CD4-positive, alpha-beta memory T cell (primary cell): ENCODE measurements around the gene CCL17. TPM values are rescaled to one million over a fixed set of nuclear protein-coding genes. Genes with fewer than 3 reads are reported as not detected.

Experiments used
- CTCF ChIA-PET: fragments of 350-600 bp; sonication (Branson Sonifier 250); formaldehyde crosslinking; loops from one replicate; lab custom pipeline; 2021; ENCODE audit warnings: inconsistent platforms; ENCODE audit not compliant: partially characterized antibody; lab: Charles Lee
- POLR2A ChIA-PET: fragments of 350-600 bp; sonication (Branson Sonifier 250); formaldehyde crosslinking; loops from one replicate; lab custom pipeline; 2021; ENCODE audit not compliant: partially characterized antibody; lab: Charles Lee
- DNase-seq, 5 donors: peaks; one replicate each; pipeline versions ENCODE4 v3.0.0 to v3.0.0-alpha.2; 2020 to 2022; ENCODE audit warnings: mixed read lengths in 1 of 5
- H3K27ac ChIP-seq: one replicate; pipeline ENCODE4 v1.7.0; 2013; ENCODE audit warnings: low read depth, low read length
- H3K27me3 ChIP-seq: 2 replicates; pipeline ENCODE4 v1.7.0; 2013; ENCODE audit warnings: mild to moderate bottlenecking, low read length, moderate library complexity; ENCODE audit not compliant: insufficient read depth
- H3K36me3 ChIP-seq: 2 replicates; pipeline ENCODE4 v1.7.0; 2013; ENCODE audit warnings: mild to moderate bottlenecking, low read length, moderate library complexity; ENCODE audit not compliant: insufficient read depth
- H3K4me1 ChIP-seq: 2 replicates; pipeline ENCODE4 v1.7.0; 2013; ENCODE audit warnings: mild to moderate bottlenecking, low read length, moderate library complexity; ENCODE audit not compliant: insufficient read depth
- H3K4me3 ChIP-seq, 2 donors: one replicate each; pipeline ENCODE4 v1.7.0; 2013; ENCODE audit warnings: low read length in 2 of 2, mild to moderate bottlenecking in 1 of 2
- H3K9me3 ChIP-seq, 2 donors: one replicate each; pipeline ENCODE4 v1.7.0; 2013; ENCODE audit warnings: low read length in 2 of 2, control low read depth in 1 of 2; ENCODE audit not compliant: control insufficient read depth in 1 of 2
- H3K27ac Mint-ChIP-seq, 7 donors: one replicate each; pipeline ENCODE4 v1.8.0; 2020 to 2021; ENCODE audit warnings: mixed read lengths in 7 of 7, mild to moderate bottlenecking in 6 of 7, inconsistent platforms in 3 of 7, moderate library complexity in 3 of 7
- H3K27me3 Mint-ChIP-seq, 2 donors: one replicate each; pipeline ENCODE4 v1.8.0; 2020 to 2021; ENCODE audit warnings: mixed read lengths in 2 of 2
- H3K36me3 Mint-ChIP-seq, 2 donors: one replicate each; pipeline ENCODE4 v1.8.0; 2020 to 2021; ENCODE audit warnings: mixed read lengths in 2 of 2, inconsistent platforms in 1 of 2, mild to moderate bottlenecking in 1 of 2
- H3K4me1 Mint-ChIP-seq, 4 donors: one replicate each; pipeline ENCODE4 v1.8.0; 2020 to 2021; ENCODE audit warnings: mixed read lengths in 4 of 4, mild to moderate bottlenecking in 1 of 4
- H3K4me3 Mint-ChIP-seq, 8 donors: one replicate each; pipeline ENCODE4 v1.8.0; 2020 to 2021; ENCODE audit warnings: mixed read lengths in 8 of 8, mild to moderate bottlenecking in 7 of 8, moderate library complexity in 6 of 8, inconsistent platforms in 3 of 8
- H3K9me3 Mint-ChIP-seq, 8 donors: one replicate each; pipeline ENCODE4 v1.8.0; 2020 to 2021; ENCODE audit warnings: mixed read lengths in 8 of 8, mild to moderate bottlenecking in 5 of 8, inconsistent platforms in 3 of 8, moderate library complexity in 1 of 8
- intact Hi-C: fragments of 100-400 bp; cut with micrococcal nuclease; formaldehyde crosslinking; loops from one replicate; pipeline ENCODE4 v1.15.1; 2023
- polyA plus RNA-seq, 2 donors: library from polyadenylated mRNA; unstranded; fragments of 300-500 nt; fragmentation: Illumina TruSeq; gene quantifications; one replicate each; pipeline ENCODE4 v1.2.3, GENCODE V29; 2021
- total RNA-seq, 2 experiments: library from RNA; stranded (reverse); gene quantifications; one replicate each; pipeline ENCODE4 v1.2.3, GENCODE V29; 2021

Gene CCL17
- total and polyA plus RNA-seq, 4 experiments from 2014 or later, result not detected

DNA sequence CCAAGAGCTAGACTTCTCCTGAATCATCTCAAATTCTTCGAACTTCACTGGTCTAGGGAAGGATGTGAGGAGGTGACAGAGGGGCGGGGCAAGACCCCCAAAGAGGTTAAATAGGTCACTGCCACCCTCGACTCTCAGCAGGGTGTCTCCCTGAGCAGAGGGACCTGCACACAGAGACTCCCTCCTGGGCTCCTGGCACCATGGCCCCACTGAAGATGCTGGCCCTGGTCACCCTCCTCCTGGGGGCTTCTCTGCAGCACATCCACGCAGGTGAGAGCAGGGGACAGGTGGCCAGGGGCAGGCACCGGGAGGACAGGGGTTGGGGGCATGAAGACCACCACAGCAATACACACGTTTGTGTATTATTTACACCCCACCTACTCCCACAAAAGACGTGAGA, 9.2 kb downstream of the CCL17 start:
- CTCF ChIA-PET, result interaction anchor here (0.6 to 3.0 kb wide), 3 partner anchors 105 to 113 kb away, joined by 3 to 17 read pairs (median 3); no protein-coding TSS in a partner anchor

DNA sequence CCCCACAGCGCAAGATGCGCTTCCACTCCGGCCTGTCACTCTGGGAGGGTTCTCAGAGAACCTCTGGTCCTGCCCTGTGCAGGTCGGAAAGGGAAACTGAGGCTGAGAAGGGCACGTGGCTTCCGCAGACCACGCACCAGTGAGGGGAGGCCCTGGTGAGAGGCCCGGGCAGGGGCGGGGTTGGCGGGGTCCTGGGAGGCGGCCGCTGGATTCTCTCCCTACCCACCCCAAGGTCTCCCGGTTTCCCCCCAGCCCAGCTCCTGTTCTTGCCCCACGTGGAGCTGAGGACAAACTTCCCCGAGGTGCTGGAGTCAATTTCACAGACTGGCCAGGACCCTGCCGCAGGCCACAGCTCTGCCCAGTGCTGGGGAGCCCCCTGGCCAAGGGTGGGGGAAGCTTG, 11.5 kb downstream of the CCL17 start:
- Histone ChIP-seq H3K4me1 (peaks cover 11% of the 10 kb centered on the region), H3K4me3 (no peak overlapping the region), H3K27me3 (no peaks in the 10 kb centered on the region), H3K36me3 (no peaks in the 10 kb centered on the region), H3K9me3 (no peaks in the 10 kb centered on the region), H3K27ac (no peak overlapping the region)
- H3K9me3 Mint-ChIP-seq, result peaks cover 0 to 2% (median 0%) of the 10 kb centered on the region in 8 donors
- H3K36me3 Mint-ChIP-seq, result no peaks in the 10 kb centered on the region
- DNase-seq, result no peak
- H3K27ac Mint-ChIP-seq, result no peak overlapping the region
- peaks cover 9 to 20% (median 12%) of the 10 kb centered on the region in 4 donors for H3K4me1 Mint-ChIP-seq
- CTCF ChIA-PET, result interaction anchor here (0.8 to 6.4 kb wide), 16 partner anchors 8 to 230 kb away, joined by 3 to 174 read pairs (median 4); partner anchors contain the start of genes ARL2BP, CCL17, CIAPIN1 and COQ9
- H3K27me3 Mint-ChIP-seq, result peaks cover 1 to 4% of the 10 kb centered on the region in 2 donors
- intact Hi-C loops, result loop anchor here (5.0 kb wide), 2 partner anchors 121 to 229 kb away; partner anchors contain the start of genes CCDC102A, PSME3IP1 and RSPRY1
- no peak overlapping the region for H3K4me3 Mint-ChIP-seq
- POLR2A ChIA-PET, result interaction anchor here (1.1 to 3.8 kb wide), 3 partner anchors 31 to 116 kb away, joined by 3 to 24 read pairs (median 10); partner anchors contain the start of genes CIAPIN1, COQ9 and POLR2C

More for the DNA sequence above, 9.2 kb downstream of the CCL17 start:
- Mint-ChIP-seq H3K4me1 (peaks cover 8 to 16% (median 10%) of the 10 kb centered on the region in 4 donors), H3K4me3 (no peak overlapping the region), H3K36me3 (no peaks in the 10 kb centered on the region), H3K9me3 (no peaks in the 10 kb centered on the region), H3K27ac (no peak overlapping the region), H3K27me3 (peaks cover 1 to 6% of the 10 kb centered on the region in 2 donors)
- H3K4me1 ChIP-seq, result peaks cover 10% of the 10 kb centered on the region
- H3K9me3 ChIP-seq, result no peaks in the 10 kb centered on the region
- H3K36me3 ChIP-seq, result no peaks in the 10 kb centered on the region
- no peak overlapping the region for H3K27ac ChIP-seq
- no peaks in the 10 kb centered on the region for H3K27me3 ChIP-seq
- POLR2A ChIA-PET, result interaction anchor here (1.0 kb wide), 1 partner anchor 113 kb away, joined by 3 read pairs; no protein-coding TSS in a partner anchor
- H3K4me3 ChIP-seq, result no peak overlapping the region
- DNase-seq, result no peak
- intact Hi-C loops, result no loop called here

- DNase-seq, result no peak
- Mint-ChIP-seq H3K27me3 (peaks cover 1 to 4% of the 10 kb centered on the region in 2 donors), H3K27ac (peak overlapping the region in 3 of 7 donors; percentile 81 to 89 (median 83)), H3K4me1 (peaks cover 9 to 24% (median 15%) of the 10 kb centered on the region in 4 donors), H3K36me3 (no peaks in the 10 kb centered on the region), H3K4me3 (peak overlapping the region in 2 of 8 donors; percentile 36 to 61), H3K9me3 (peaks cover 0 to 4% (median 0%) of the 10 kb centered on the region in 8 donors)
- no peaks in the 10 kb centered on the region for H3K9me3 ChIP-seq
- CTCF ChIA-PET, result interaction anchor here (0.8 to 6.4 kb wide), 22 partner anchors 10 to 239 kb away, joined by 3 to 174 read pairs (median 4); partner anchors contain the start of genes ARL2BP, CCDC102A, CCL17 and CIAPIN1
- H3K36me3 ChIP-seq, result no peaks in the 10 kb centered on the region
- H3K4me3 ChIP-seq, result no peak overlapping the region
- no peaks in the 10 kb centered on the region for H3K27me3 ChIP-seq
- no peak overlapping the region for H3K27ac ChIP-seq
- H3K4me1 ChIP-seq, result peaks cover 11% of the 10 kb centered on the region
- POLR2A ChIA-PET, result interaction anchor here (1.7 to 3.8 kb wide), 2 partner anchors 27 to 119 kb away, joined by 5 to 24 read pairs; partner anchors contain the start of genes CIAPIN1 and COQ9
- intact Hi-C loops, result loop anchor here (5.0 kb wide), 2 partner anchors 118 to 232 kb away; partner anchors contain the start of genes CCDC102A, PSME3IP1 and RSPRY1
Observed at GRCh38 chr16:57419506-57419905, 14.9 kb downstream of the CCL17 start.

DNA sequence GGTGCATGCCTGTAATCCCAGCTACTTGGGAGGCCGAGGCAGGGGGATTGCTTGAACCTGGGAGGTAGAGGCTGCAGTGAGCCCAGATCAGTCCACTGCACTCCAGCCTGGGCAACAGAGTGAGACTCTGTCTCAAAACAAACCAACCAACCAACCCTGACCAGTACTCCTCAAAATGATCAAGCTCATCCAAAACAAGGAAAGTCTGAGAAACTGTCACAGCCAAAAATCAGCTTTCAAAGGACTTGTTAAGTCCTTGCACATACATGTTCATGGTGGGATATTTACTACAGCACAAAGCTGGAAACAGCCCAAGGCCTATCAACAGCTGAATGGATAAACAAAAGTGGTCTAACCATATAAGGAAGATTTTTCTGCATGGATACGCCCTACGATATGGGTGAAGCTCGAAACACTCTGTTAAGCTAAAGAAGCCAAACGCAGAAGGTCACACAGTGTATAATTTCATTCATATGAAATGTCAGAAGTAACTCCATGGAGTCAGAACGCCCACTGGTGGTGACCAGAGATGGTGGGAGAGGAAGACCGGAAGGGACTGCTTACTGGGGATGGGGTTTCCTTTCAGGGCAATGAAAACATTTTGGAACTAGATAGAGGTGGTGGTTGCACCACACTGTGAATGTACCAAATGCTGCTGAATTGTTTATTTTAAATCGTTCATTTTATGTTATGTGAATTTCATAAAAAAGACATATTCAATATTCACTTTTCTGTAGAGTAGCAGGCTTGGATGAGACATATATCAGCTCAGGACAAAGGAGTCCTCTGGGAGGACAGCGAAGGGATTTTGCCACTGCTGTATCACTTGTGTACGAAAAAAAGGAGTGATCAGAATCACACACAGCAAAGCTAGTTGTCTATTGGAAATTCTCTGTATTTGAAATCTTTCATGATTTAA, 17.7 kb downstream of the CCL17 start:
- CTCF ChIA-PET, result interaction anchor here (0.6 to 1.2 kb wide), 5 partner anchors 25 to 200 kb away, joined by 3 to 4 read pairs (median 4); partner anchors contain the start of genes CIAPIN1, COQ9 and POLR2C
- intact Hi-C loops, result no loop called here

GRCh38 chr16:57423152-57423551, 18.6 kb downstream of the CCL17 start:
- H3K27me3 ChIP-seq, result no peaks in the 10 kb centered on the region
- no peak overlapping the region for H3K4me3 ChIP-seq
- H3K4me3 Mint-ChIP-seq, result no peak overlapping the region
- no peaks in the 10 kb centered on the region for H3K27me3 Mint-ChIP-seq
- H3K4me1 ChIP-seq, result peaks cover 3% of the 10 kb centered on the region
- peaks cover 2 to 14% (median 7%) of the 10 kb centered on the region in 4 donors for H3K4me1 Mint-ChIP-seq
- peaks cover 11 to 12% of the 10 kb centered on the region in 2 donors for H3K36me3 Mint-ChIP-seq
- no peak overlapping the region for H3K27ac ChIP-seq
- H3K9me3 ChIP-seq, result no peaks in the 10 kb centered on the region
- H3K9me3 Mint-ChIP-seq, result peaks cover 0 to 4% (median 0%) of the 10 kb centered on the region in 8 donors
- ChIA-PET POLR2A (interaction anchor here (0.8 kb wide), 1 partner anchor 97 kb away, joined by 3 read pairs; no protein-coding TSS in a partner anchor), CTCF (no interaction called here)
- no peak for DNase-seq
- peaks cover 2% of the 10 kb centered on the region for H3K36me3 ChIP-seq
- H3K27ac Mint-ChIP-seq, result no peak overlapping the region
- intact Hi-C loops, result no loop called here

More for the DNA sequence above, 17.7 kb downstream of the CCL17 start:
- H3K36me3 ChIP-seq, result no peaks in the 10 kb centered on the region
- POLR2A ChIA-PET, result interaction anchor here (0.5 to 0.6 kb wide), 2 partner anchors 40 to 359 kb away, joined by 3 read pairs; partner anchors contain the start of gene POLR2C
- H3K36me3 Mint-ChIP-seq, result peaks cover 4% of the 10 kb centered on the region in 2 donors
- H3K27ac Mint-ChIP-seq, result peak overlapping the region in 1 of 7 donors; percentile 53
- H3K4me1 Mint-ChIP-seq, result peaks cover 5 to 16% (median 10%) of the 10 kb centered on the region in 4 donors
- no peaks in the 10 kb centered on the region for H3K9me3 ChIP-seq
- H3K27me3 Mint-ChIP-seq, result no peaks in the 10 kb centered on the region
- peaks cover 0 to 4% (median 0%) of the 10 kb centered on the region in 8 donors for H3K9me3 Mint-ChIP-seq
- H3K4me3 ChIP-seq, result no peak overlapping the region
- no peak for DNase-seq
- H3K27me3 ChIP-seq, result no peaks in the 10 kb centered on the region
- no peak overlapping the region for H3K4me3 Mint-ChIP-seq
- H3K27ac ChIP-seq, result no peak overlapping the region
- H3K4me1 ChIP-seq, result peaks cover 5% of the 10 kb centered on the region

- no peak overlapping the region for H3K27ac Mint-ChIP-seq
- intact Hi-C loops, result no loop called here
- H3K4me1 Mint-ChIP-seq, result peaks cover 0 to 6% (median 2%) of the 10 kb centered on the region in 4 donors
- Histone ChIP-seq H3K9me3 (no peaks in the 10 kb centered on the region), H3K36me3 (peaks cover 13% of the 10 kb centered on the region), H3K27me3 (no peaks in the 10 kb centered on the region), H3K27ac (no peak overlapping the region), H3K4me1 (no peaks in the 10 kb centered on the region), H3K4me3 (no peak overlapping the region)
- ChIA-PET POLR2A (no interaction called here), CTCF (interaction anchor here (0.6 to 1.2 kb wide), 2 partner anchors 9 to 737 kb away, joined by 3 read pairs; no protein-coding TSS in a partner anchor)
- no peak for DNase-seq
- peaks cover 21% of the 10 kb centered on the region in 2 donors for H3K36me3 Mint-ChIP-seq
- H3K27me3 Mint-ChIP-seq, result no peaks in the 10 kb centered on the region
- no peak overlapping the region for H3K4me3 Mint-ChIP-seq
- H3K9me3 Mint-ChIP-seq, result peaks cover 0 to 4% (median 0%) of the 10 kb centered on the region in 8 donors
Observed at GRCh38 chr16:57424583-57424982, 20.0 kb downstream of the CCL17 start.
